ENCODE measurements around the gene WDPCP. TPM values are rescaled to one million over a fixed set of nuclear protein-coding genes. Genes with fewer than 3 reads are reported as not detected.

The WDPCP gene
- polyA plus RNA-seq, 2 of the 4 experiments (the other 2 are of a cell fraction), result 3.0 to 7.6 TPM

DNA sequence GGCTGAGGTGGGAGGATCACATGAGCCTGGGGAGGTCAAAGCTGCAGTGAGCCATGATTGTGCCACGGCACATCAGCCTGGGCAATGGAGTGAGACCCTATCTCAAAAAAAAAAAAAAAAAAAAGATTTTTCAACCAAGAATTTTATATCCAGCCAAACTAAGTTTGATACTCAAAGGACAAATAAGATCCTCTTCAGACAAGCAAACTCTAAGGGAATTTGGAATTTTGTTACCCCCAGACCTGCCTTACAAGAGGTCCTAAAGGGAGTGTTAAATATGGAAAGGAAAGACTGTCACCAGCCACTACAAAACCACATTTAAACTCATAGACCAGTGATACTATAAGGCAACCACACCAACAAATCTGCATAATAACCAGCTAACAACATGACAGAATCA, 67.5 kb downstream of the WDPCP start (continued):
- TF ChIP-seq, protein P1, sequence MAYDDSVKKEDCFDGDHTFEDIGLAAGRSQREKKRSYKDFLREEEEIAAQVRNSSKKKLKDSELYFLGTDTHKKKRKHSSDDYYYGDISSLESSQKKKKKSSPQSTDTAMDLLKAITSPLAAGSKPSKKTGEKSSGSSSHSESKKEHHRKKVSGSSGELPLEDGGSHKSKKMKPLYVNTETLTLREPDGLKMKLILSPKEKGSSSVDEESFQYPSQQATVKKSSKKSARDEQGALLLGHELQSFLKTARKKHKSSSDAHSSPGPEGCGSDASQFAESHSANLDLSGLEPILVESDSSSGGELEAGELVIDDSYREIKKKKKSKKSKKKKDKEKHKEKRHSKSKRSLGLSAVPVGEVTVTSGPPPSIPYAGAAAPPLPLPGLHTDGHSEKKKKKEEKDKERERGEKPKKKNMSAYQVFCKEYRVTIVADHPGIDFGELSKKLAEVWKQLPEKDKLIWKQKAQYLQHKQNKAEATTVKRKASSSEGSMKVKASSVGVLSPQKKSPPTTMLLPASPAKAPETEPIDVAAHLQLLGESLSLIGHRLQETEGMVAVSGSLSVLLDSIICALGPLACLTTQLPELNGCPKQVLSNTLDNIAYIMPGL (CRISPR knock-in tag; IDR thresholded peaks at IDR 0.05; ENCODE audit: borderline replicate concordance), result no peak
- TF ChIP-seq ESRRA (IDR thresholded peaks at IDR 0.05; ENCODE audit: borderline replicate concordance, low read length), result no peak
- no peak for TF ChIP-seq MAZ (IDR thresholded peaks at IDR 0.05; ENCODE audit: borderline replicate concordance, low read depth, low read length)
- TF ChIP-seq KDM1A (IDR thresholded peaks at IDR 0.05; ENCODE audit: low read depth), result no peak
- no peak for TF ChIP-seq EHF (CRISPR knock-in tag; IDR thresholded peaks at IDR 0.05)
- TF ChIP-seq NR3C1 (IDR thresholded peaks at IDR 0.05), result no peak

DNA sequence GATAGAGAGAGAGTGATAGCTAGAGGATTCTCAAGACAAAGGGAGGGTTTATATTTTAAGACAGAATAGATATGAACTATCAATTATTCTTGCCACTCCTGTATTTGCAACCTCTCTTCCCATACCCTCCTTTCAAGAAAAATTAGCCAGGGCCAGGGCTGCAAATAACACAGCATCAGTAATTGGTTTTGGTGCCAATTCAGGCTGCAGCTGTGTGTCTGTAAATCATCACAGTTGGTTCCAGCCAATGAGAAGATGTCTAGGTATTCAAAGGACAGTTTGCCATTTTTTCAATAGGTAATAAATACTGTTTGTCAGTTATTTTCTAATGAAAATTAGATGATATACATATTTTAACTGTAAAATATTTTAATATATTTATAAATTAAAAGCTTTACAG, 73.5 kb downstream of the WDPCP start:
- Histone ChIP-seq H3K27ac (no peak overlapping the region), H3K4me3 (no peak overlapping the region), H3K4me1 (no peaks in the 10 kb centered on the region), H3K9me3 (no peaks in the 10 kb centered on the region; the same call in 2 of the 3 replicates), H3K4me2 (no peak overlapping the region)
- ATAC-seq (no peak), DNase-seq (ENCODE audit: low read depth in 1 of 2, low spot score in 1 of 2) (no peak), FAIRE-seq (no peak)
- no peak for TF ChIP-seq ESRRA (IDR thresholded peaks at IDR 0.05; ENCODE audit: borderline replicate concordance, low read length)
- no peak for TF ChIP-seq POLR2AphosphoS2 (conservative IDR thresholded peaks at IDR 0.05; ENCODE audit: low read length)
- TF ChIP-seq MYC (IDR thresholded peaks at IDR 0.05; ENCODE audit: borderline replicate concordance, low read length), result no peak
- no peak for TF ChIP-seq NPAS2 (CRISPR knock-in tag; IDR thresholded peaks at IDR 0.05; ENCODE audit: borderline replicate concordance)
- no peak for TF ChIP-seq TP53 (CRISPR knock-in tag; IDR thresholded peaks at IDR 0.05)
- TF ChIP-seq CEBPB (IDR thresholded peaks at IDR 0.05), result no peak
- TF ChIP-seq RARB (CRISPR knock-in tag; IDR thresholded peaks at IDR 0.05), result no peak
- TF ChIP-seq RCOR1 (IDR thresholded peaks at IDR 0.05; ENCODE audit: low read depth, low read length), result no peak
- no peak for TF ChIP-seq EHMT2 (IDR thresholded peaks at IDR 0.05; ENCODE audit: low read depth)
- TF ChIP-seq, protein P2, sequence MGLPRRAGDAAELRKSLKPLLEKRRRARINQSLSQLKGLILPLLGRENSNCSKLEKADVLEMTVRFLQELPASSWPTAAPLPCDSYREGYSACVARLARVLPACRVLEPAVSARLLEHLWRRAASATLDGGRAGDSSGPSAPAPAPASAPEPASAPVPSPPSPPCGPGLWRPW (IDR thresholded peaks at IDR 0.05), result no peak
- no peak for TF ChIP-seq SREBF2 (IDR thresholded peaks at IDR 0.05)
- TF ChIP-seq HDAC2 (IDR thresholded peaks at IDR 0.05), result no peak
- no peak for TF ChIP-seq JUNB (IDR thresholded peaks at IDR 0.05)
- ChIA-PET CTCF (no interaction called here), POLR2A (no interaction called here)

DNA sequence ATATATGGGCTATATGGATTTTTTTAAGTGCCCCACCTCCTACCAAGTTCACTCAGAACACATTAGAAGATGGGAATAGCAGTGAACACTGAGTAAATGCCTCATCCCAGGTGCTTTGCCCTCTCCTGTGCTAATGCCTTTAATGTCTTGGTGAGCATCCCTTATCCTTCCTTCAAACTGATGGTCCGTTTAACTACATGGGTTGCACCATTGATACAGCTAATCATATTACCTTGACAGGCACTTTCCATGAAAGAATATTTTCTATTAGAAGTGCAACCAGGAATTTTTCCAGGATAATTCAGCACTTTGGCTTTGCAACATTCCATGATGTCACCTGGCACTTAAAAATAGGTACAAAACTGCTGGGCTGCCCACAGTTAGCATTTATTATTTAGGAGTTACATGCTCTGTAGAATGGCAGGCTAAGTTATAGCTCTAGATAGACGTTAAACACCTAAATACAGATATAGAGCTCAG, 74.0 kb downstream of the WDPCP start:
- Histone ChIP-seq H3K4me3 (no peak overlapping the region), H3K4me1 (no peaks in the 10 kb centered on the region), H3K27ac (no peak overlapping the region), H3K9me3 (no peaks in the 10 kb centered on the region), H3K4me2 (no peak overlapping the region)
- no peak for TF ChIP-seq JUN (IDR thresholded peaks at IDR 0.05)
- TF ChIP-seq JUNB (IDR thresholded peaks at IDR 0.05), result no peak
- TF ChIP-seq CHD2 (IDR thresholded peaks at IDR 0.05; ENCODE audit: low read length, partially characterized antibody), result no peak
- no peak for TF ChIP-seq FOXS1 (CRISPR knock-in tag; IDR thresholded peaks at IDR 0.05)
- no peak for TF ChIP-seq HDAC2 (IDR thresholded peaks at IDR 0.05)
- no peak for TF ChIP-seq EP300 (IDR thresholded peaks at IDR 0.05)
- no peak for TF ChIP-seq PHF8 (IDR thresholded peaks at IDR 0.05; ENCODE audit: borderline replicate concordance, low read depth)
- TF ChIP-seq ZC3H11A (IDR thresholded peaks at IDR 0.05), result no peak
- ChIA-PET CTCF (no interaction called here), POLR2A (no interaction called here)
- no peak for DNase-seq (ENCODE audit: low read depth in 1 of 2, low spot score in 1 of 2)
- no peak for ATAC-seq
- WGBS (ENCODE audit: missing lambda C conversion rate), result 33% methylated on average over 2 of the region's 2 CpGs
- no peak for FAIRE-seq

Data from A549 (cell line).